Uterus (tissue), 2 donors: ENCODE data around the gene MMEL1.

Experiments used
- POLR2A ChIP-seq, 2 donors: fragments of 450-650 bp; IDR thresholded peaks; one replicate each; pipeline ENCODE4 v1.6.1; 2016; ENCODE audit warnings: antibody characterized with exemption in 2 of 2, mild to moderate bottlenecking in 1 of 2, moderate library complexity in 1 of 2
- TF ChIP-seq, protein P1 (sequence below), 4 experiments: fragments of 200-600 bp in 2 of 4; fragments of 450-650 bp in 2 of 4; sonication (generic) in 2 of 4; IDR thresholded peaks; one replicate each; pipeline ENCODE4 v1.5.1; 2016 to 2019; ENCODE audit warnings: antibody characterized with exemption in 4 of 4, mild to moderate bottlenecking in 2 of 4, moderate library complexity in 1 of 4

DNA sequence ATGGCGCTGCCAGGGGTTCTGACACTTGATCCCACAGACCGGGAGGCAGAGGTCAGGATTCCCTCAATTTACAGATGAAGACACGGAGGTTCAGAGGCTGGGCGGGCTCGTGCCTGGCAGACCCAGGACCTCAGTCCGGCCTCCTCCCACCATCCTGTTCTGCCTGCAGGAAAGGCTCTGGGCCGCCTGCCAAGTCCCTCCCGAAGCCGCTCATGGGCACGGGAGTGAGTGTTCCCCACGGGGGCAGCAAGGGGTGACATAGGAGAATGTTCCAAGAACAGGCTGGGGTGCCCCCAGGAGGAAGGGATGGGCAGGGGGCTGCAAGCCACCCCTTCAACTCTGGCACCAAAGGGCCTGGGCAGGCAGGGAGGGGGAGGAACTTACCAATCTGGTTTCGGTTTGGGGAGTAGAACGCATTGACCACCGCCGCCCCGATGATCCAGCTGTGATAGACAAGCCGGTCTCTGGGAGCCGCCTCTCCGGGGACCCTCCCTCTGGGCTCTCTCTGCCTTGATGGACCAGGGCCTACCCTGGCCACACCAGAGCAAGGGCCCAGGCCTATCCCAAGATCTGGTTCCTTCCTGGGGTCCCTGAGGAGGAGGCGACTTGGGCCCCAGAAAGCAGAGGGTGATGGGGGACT, 38.7 kb downstream of the MMEL1 start:
- TF ChIP-seq POLR2A (IDR thresholded peaks at IDR 0.05): no peak
- TF ChIP-seq, protein P1, sequence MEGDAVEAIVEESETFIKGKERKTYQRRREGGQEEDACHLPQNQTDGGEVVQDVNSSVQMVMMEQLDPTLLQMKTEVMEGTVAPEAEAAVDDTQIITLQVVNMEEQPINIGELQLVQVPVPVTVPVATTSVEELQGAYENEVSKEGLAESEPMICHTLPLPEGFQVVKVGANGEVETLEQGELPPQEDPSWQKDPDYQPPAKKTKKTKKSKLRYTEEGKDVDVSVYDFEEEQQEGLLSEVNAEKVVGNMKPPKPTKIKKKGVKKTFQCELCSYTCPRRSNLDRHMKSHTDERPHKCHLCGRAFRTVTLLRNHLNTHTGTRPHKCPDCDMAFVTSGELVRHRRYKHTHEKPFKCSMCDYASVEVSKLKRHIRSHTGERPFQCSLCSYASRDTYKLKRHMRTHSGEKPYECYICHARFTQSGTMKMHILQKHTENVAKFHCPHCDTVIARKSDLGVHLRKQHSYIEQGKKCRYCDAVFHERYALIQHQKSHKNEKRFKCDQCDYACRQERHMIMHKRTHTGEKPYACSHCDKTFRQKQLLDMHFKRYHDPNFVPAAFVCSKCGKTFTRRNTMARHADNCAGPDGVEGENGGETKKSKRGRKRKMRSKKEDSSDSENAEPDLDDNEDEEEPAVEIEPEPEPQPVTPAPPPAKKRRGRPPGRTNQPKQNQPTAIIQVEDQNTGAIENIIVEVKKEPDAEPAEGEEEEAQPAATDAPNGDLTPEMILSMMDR (IDR thresholded peaks at IDR 0.05): no peak
